ENCODE measurements around the gene CCDC12.
"Not testable (repeated sequence)": the region's sequence is repeated elsewhere in the genome, so short reads cannot be mapped to it uniquely, and the experiment has no call there.

Gene CCDC12

DNA sequence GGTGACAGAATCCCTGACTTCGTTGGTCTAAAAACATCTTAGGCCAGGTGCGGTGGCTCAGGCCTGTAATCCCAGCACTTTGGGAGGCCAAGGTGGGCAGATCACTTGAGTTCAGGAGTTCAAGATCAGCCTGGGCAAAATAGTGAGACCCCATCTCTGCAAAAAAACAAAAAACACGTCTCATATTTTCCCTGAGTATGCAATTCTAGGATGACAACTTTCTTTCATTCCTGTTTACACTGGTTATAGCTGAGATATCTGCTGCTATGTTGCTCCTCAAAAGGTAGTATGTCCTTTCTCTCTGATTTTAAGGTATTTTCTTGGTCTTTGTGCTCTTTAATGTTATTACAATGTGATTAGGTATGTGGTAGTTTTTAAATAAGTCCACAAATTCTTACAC lies 59.7 kb downstream of the CCDC12 start:
- TF ChIP-seq, protein P1, sequence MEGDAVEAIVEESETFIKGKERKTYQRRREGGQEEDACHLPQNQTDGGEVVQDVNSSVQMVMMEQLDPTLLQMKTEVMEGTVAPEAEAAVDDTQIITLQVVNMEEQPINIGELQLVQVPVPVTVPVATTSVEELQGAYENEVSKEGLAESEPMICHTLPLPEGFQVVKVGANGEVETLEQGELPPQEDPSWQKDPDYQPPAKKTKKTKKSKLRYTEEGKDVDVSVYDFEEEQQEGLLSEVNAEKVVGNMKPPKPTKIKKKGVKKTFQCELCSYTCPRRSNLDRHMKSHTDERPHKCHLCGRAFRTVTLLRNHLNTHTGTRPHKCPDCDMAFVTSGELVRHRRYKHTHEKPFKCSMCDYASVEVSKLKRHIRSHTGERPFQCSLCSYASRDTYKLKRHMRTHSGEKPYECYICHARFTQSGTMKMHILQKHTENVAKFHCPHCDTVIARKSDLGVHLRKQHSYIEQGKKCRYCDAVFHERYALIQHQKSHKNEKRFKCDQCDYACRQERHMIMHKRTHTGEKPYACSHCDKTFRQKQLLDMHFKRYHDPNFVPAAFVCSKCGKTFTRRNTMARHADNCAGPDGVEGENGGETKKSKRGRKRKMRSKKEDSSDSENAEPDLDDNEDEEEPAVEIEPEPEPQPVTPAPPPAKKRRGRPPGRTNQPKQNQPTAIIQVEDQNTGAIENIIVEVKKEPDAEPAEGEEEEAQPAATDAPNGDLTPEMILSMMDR (IDR thresholded peaks at IDR 0.05; ENCODE audit: low read depth, low read length, missing control alignments), result no peak
- H3K4me3 ChIP-seq (replicated peaks; ENCODE audit: low read depth, low read length), result no peak overlapping the region

DNA sequence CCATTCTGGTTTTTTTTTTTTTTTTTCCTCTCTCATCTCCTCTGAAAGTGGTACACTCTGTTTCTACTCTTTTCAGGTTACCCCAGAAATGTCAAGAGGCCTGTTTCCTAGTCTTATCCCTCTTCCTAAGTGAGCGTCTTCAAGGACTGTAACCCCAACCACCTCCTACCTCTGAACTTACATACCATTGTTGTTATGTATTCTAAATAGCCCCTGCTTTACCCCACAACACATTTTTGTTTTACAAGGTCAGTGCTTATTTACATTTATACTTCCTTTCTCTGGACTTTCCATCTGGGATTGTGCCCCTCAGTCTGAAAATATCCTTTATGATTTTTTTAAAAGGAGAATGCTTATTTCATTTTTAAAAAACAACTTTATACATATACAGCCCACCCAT lies 60.3 kb downstream of the CCDC12 start:
- H3K4me3 ChIP-seq (replicated peaks; ENCODE audit: low read depth, low read length), result no peak overlapping the region
- no peak for DNase-seq (ENCODE audit: extremely low read depth, low read depth)
- TF ChIP-seq, protein P1 (IDR thresholded peaks at IDR 0.05; ENCODE audit: low read depth, low read length, missing control alignments), result no peak

More for the DNA sequence above, 59.7 kb downstream of the CCDC12 start:
- no peak for DNase-seq (ENCODE audit: extremely low read depth, low read depth)

DNA sequence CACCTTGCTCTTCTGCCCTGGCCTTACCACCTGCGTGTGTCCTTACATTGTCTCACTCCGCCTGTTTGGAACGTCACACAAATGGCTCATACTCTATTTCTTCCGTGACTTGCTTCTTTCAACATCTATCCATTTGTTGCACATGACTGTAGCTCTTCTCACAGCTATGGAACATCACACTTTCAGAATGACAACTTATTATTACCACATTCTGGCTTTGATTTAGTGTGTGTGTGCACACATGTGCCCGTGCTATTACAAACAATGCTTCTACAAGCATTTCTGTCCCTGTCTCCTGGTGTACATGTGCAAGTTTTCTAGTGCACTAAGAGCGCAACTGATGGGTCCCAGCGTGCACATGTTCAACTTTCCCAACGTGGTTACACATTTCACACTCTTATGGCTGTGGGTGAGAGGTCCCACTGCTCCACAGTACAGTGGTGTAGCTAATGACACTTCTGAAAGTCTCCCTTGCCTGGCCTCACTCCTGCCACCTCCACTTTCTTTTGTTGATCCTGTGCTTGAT lies 61.2 kb downstream of the CCDC12 start:
- DNase-seq (ENCODE audit: extremely low read depth, low read depth), result no peak
- TF ChIP-seq, protein P1 (IDR thresholded peaks at IDR 0.05; ENCODE audit: low read depth, low read length, missing control alignments), result no peak
- no peak overlapping the region for H3K4me3 ChIP-seq (replicated peaks; ENCODE audit: low read depth, low read length)

DNA sequence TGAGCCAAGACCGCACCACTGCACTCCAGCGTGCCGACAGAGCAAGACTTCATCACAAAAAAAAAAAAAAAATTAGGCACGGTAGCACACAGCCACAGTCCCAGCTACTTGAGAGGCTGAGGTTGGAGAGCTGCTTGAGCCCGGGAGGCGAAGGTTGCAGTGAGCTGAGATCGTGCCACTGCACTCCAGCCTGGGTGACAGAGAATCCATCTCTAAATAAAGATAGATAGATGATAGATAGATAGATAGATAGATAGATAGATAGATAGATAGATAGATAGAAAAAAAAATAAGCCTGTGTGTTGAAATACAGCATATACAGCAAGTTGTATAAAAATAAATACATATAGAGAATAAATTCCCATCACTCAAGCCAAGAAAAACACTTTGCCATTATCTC lies 61.7 kb downstream of the CCDC12 start:
- H3K4me3 ChIP-seq (replicated peaks; ENCODE audit: low read depth, low read length), result no peak overlapping the region
- TF ChIP-seq, protein P1 (IDR thresholded peaks at IDR 0.05; ENCODE audit: low read depth, low read length, missing control alignments), result no peak
- no peak for DNase-seq (ENCODE audit: extremely low read depth, low read depth)

DNA sequence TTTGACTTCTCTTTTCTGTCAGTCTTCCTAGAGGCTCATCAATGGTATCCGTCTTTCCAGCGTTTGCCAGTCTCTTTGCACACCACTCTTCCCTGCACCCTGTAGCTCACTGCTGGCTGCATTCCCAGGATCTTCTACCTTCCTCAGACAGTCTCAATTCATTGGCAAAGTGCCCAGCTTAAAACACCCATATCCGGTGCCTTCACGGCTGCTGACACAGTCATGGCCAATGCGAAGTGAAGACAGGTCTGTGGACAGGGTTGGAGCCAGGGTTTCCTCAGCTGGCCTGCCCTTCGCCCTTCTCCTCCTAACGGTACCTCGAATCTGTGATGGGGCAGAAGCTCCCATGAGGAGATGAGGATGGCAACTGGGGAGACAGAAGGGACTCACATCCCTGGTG lies 62.9 kb downstream of the CCDC12 start:
- no peak overlapping the region for H3K4me3 ChIP-seq (replicated peaks; ENCODE audit: low read depth, low read length)
- no peak for DNase-seq (ENCODE audit: extremely low read depth, low read depth)
- TF ChIP-seq, protein P1 (IDR thresholded peaks at IDR 0.05; ENCODE audit: low read depth, low read length, missing control alignments), result no peak

DNA sequence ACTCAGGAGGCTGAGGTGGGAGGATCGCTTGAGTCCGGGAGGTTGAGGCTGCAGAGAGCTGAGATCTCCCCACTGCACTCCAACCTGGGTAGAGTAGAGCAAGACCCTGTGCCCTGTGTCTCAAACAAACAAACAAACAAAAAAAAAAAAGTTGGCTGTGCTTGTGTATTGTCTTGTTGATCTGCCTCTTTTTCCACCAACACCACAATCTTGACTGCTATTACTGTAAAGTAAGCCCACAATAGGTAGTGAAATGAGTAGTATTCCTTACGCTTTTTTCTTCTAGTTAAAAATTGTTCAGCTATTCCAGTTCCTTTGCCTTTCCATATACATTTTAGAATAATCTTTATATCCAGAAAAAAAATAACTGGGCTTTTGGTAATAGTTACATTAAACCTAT lies 63.6 kb downstream of the CCDC12 start:
- TF ChIP-seq, protein P1 (IDR thresholded peaks at IDR 0.05; ENCODE audit: low read depth, low read length, missing control alignments), result no peak
- no peak for DNase-seq (ENCODE audit: extremely low read depth, low read depth)
- H3K4me3 ChIP-seq (replicated peaks; ENCODE audit: low read depth, low read length), result no peak overlapping the region

DNA sequence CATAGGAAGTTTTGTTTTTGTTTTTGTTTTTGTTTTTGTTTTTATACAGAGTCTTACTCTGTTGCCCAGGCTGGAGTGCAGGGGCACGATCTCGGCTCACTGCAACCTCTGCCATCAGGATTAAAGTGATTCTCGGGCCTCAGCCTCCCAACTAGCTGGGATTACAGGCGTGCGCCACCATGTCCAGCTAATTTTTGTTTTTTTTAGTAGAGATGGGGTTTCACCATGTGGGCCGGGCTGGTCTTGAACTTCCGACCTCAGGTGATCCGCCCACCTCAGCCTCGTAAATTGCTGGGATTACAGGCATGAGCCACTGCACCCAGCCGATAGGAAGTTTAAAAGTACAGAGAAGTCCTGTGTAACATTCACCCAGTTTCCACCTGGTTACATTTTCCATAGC lies 65.6 kb downstream of the CCDC12 start:
- DNase-seq (ENCODE audit: extremely low read depth, low read depth); H3K4me3 ChIP-seq (replicated peaks; ENCODE audit: low read depth, low read length): not testable (repeated sequence)
